Measurements from ENCODE around the gene INPP5A.

The INPP5A gene

DNA sequence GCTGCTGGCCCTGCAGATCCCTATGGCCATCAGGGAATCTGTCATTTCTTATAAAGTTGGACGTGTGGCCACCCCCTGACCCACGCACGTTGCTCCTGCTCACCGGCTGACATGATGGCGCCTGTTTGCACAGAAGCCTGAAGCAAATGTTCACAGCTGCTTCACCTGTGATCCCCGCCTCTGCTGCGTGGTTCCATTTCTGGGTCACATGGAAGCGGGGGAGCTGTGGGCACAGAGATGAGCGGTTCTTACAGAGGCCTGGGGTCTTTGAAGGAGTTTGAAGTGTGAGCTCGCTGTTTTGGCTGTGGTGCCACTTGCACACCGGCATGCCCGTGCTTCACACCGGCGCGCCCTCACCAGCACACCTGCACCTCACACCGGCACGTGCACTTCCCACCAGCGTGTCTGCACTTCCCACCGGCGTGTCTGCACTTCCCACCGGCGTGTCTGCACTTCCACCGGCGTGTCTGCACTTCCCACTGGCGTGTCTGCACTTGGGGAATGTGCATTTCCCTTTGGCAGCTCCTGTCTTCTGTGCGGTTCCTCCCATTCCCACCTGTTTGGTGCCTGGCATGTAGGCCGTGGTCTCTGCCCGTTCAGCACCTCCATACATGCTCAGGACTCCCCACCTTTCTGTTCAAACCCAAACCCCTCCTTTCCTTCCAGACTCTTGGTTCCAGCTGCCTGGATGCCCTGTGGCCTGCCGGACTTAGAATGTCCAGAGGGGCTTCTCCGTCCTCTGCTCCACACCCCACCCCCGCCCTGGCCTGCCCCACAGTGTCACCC lies 86.7 kb downstream of the INPP5A start:
- no peak overlapping the region for H3K27ac ChIP-seq (ENCODE audit: low read depth, low read length)
- H3K9me3 ChIP-seq (ENCODE audit: control insufficient read depth, insufficient read depth, low read length): no peaks in the 10 kb centered on the region; the same call in 1 of the 2 replicates
- no peaks in the 10 kb centered on the region for H3K9me2 ChIP-seq (replicated peaks; ENCODE audit: control insufficient read depth, low read length)
- no peak for TF ChIP-seq EZH2phosphoT487 (IDR thresholded peaks at IDR 0.05; ENCODE audit: borderline replicate concordance, low read length)
- TF ChIP-seq, protein P1, sequence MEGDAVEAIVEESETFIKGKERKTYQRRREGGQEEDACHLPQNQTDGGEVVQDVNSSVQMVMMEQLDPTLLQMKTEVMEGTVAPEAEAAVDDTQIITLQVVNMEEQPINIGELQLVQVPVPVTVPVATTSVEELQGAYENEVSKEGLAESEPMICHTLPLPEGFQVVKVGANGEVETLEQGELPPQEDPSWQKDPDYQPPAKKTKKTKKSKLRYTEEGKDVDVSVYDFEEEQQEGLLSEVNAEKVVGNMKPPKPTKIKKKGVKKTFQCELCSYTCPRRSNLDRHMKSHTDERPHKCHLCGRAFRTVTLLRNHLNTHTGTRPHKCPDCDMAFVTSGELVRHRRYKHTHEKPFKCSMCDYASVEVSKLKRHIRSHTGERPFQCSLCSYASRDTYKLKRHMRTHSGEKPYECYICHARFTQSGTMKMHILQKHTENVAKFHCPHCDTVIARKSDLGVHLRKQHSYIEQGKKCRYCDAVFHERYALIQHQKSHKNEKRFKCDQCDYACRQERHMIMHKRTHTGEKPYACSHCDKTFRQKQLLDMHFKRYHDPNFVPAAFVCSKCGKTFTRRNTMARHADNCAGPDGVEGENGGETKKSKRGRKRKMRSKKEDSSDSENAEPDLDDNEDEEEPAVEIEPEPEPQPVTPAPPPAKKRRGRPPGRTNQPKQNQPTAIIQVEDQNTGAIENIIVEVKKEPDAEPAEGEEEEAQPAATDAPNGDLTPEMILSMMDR (IDR thresholded peaks at IDR 0.05; ENCODE audit: low read depth, low read length, poor library complexity, severe bottlenecking): no peak
- H3K27me3 ChIP-seq (ENCODE audit: control insufficient read depth, low read length): no peaks in the 10 kb centered on the region
- no peaks in the 10 kb centered on the region for H3K4me1 ChIP-seq (ENCODE audit: control insufficient read depth, low read length)
- no peaks in the 10 kb centered on the region for H3K79me2 ChIP-seq (ENCODE audit: control insufficient read depth, low read length)
- H3F3A ChIP-seq (ENCODE audit: control insufficient read depth, insufficient read depth): no peaks in the 10 kb centered on the region; the same call in 1 of the 2 replicates
- H3K4me2 ChIP-seq (ENCODE audit: low read length): no peak overlapping the region
- no peak overlapping the region for H3K4me3 ChIP-seq (ENCODE audit: low read length)
- no peaks in the 10 kb centered on the region for H4K20me1 ChIP-seq (ENCODE audit: control insufficient read depth, insufficient read depth, low read depth, low read length)
- H3K36me3 ChIP-seq (ENCODE audit: control insufficient read depth, low read length): no peaks in the 10 kb centered on the region

GRCh38 chr10:132624847-132625471 lies 87.4 kb downstream of the INPP5A start:
- H3F3A ChIP-seq (ENCODE audit: control insufficient read depth, insufficient read depth): no peaks in the 10 kb centered on the region; the same call in 1 of the 2 replicates
- H3K9me3 ChIP-seq (ENCODE audit: control insufficient read depth, insufficient read depth, low read length): no peaks in the 10 kb centered on the region
- no peaks in the 10 kb centered on the region for H4K20me1 ChIP-seq (ENCODE audit: control insufficient read depth, insufficient read depth, low read depth, low read length)
- H3K4me2 ChIP-seq (ENCODE audit: low read length): no peak overlapping the region
- H3K27ac ChIP-seq (ENCODE audit: low read depth, low read length): no peak overlapping the region
- H3K36me3 ChIP-seq (ENCODE audit: control insufficient read depth, low read length): no peaks in the 10 kb centered on the region
- H3K4me3 ChIP-seq (ENCODE audit: low read length): no peak overlapping the region
- H3K79me2 ChIP-seq (ENCODE audit: control insufficient read depth, low read length): no peaks in the 10 kb centered on the region
- H3K4me1 ChIP-seq (ENCODE audit: control insufficient read depth, low read length): no peaks in the 10 kb centered on the region
- no peaks in the 10 kb centered on the region for H3K9me2 ChIP-seq (replicated peaks; ENCODE audit: control insufficient read depth, low read length)
- no peak for TF ChIP-seq EZH2phosphoT487 (IDR thresholded peaks at IDR 0.05; ENCODE audit: borderline replicate concordance, low read length)
- TF ChIP-seq, protein P1 (IDR thresholded peaks at IDR 0.05; ENCODE audit: low read depth, low read length, poor library complexity, severe bottlenecking): no peak
- no peaks in the 10 kb centered on the region for H3K27me3 ChIP-seq (ENCODE audit: control insufficient read depth, low read length)

DNA sequence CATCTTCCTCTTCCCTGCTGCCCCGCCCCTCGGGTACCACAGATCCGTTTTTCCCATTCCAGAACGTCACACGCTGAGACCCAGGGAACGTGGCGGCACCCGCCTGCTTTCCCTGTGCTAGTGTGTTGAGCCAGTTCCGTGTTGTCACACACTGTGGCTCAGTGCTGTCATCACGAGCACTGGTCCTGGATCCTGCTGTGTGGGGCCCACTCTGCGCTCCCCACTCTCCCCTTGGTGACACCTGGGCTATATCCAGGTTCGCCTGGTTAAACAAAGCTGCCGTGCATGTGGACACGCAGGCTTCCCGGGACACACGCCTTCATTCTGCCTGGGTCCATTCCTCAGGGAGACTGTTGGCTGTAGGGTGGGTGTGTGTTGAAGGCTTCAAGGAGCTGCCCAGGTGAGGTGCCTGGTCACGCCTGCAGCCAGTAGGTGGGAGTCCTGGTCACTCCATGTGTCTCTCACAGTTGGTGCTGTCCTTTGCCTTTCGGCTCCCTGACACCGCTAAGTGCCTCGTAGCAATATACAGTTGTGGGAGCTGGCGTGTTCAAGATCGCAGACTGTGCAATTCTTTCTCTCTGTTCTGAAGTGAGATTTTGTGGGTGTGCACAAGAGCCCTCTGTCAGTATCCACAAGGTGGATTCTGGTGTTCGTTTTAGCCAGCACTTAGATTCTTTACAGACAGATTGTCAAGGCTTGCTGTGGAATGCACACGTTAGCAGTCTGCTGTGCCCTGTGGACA lies 88.6 kb downstream of the INPP5A start:
- H3K9me3 ChIP-seq (ENCODE audit: control insufficient read depth, insufficient read depth, low read length): no peaks in the 10 kb centered on the region
- no peaks in the 10 kb centered on the region for H3K9me2 ChIP-seq (replicated peaks; ENCODE audit: control insufficient read depth, low read length)
- no peaks in the 10 kb centered on the region for H3K4me1 ChIP-seq (ENCODE audit: control insufficient read depth, low read length)
- no peak overlapping the region for H3K4me3 ChIP-seq (ENCODE audit: low read length)
- no peaks in the 10 kb centered on the region for H3K36me3 ChIP-seq (ENCODE audit: control insufficient read depth, low read length)
- H4K20me1 ChIP-seq (ENCODE audit: control insufficient read depth, insufficient read depth, low read depth, low read length): no peaks in the 10 kb centered on the region
- H3K4me2 ChIP-seq (ENCODE audit: low read length): no peak overlapping the region
- H3K27me3 ChIP-seq (ENCODE audit: control insufficient read depth, low read length): no peaks in the 10 kb centered on the region
- H3K79me2 ChIP-seq (ENCODE audit: control insufficient read depth, low read length): no peaks in the 10 kb centered on the region
- no peak overlapping the region for H3K27ac ChIP-seq (ENCODE audit: low read depth, low read length)
- H3F3A ChIP-seq (ENCODE audit: control insufficient read depth, insufficient read depth): no peaks in the 10 kb centered on the region; the same call in 1 of the 2 replicates
- TF ChIP-seq, protein P1 (IDR thresholded peaks at IDR 0.05; ENCODE audit: low read depth, low read length, poor library complexity, severe bottlenecking): no peak
- no peak for TF ChIP-seq EZH2phosphoT487 (IDR thresholded peaks at IDR 0.05; ENCODE audit: borderline replicate concordance, low read length)

All from DOHH2 (cell line).